ENCODE measurements around the gene MAN1A2.

The MAN1A2 gene

DNA sequence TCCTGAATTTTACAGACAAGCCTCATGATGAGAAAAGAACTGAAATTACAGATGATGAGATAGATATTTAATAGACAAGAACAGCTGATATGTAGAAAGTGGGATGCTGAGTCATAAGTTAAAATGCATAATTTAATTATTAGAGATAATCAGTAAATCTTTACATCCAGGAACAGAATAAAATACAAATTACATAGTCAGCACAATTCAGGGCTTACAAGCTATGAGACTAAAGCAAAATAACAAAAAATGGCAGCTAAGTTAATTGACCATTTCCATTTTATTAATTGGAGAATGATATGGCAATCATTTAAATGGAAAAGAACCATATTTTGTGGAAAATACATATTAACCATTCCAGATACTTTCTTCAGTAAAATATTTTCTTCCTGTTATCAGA is 40.2 kb upstream of the MAN1A2 start:
- H3K27me3 ChIP-seq (ENCODE audit: control insufficient read depth, low read length): peaks cover 9% of the 10 kb centered on the region; the same call in 1 of the 2 replicates
- no peak for TF ChIP-seq EZH2phosphoT487 (IDR thresholded peaks at IDR 0.05; ENCODE audit: borderline replicate concordance, low read length)
- TF ChIP-seq, protein P1, sequence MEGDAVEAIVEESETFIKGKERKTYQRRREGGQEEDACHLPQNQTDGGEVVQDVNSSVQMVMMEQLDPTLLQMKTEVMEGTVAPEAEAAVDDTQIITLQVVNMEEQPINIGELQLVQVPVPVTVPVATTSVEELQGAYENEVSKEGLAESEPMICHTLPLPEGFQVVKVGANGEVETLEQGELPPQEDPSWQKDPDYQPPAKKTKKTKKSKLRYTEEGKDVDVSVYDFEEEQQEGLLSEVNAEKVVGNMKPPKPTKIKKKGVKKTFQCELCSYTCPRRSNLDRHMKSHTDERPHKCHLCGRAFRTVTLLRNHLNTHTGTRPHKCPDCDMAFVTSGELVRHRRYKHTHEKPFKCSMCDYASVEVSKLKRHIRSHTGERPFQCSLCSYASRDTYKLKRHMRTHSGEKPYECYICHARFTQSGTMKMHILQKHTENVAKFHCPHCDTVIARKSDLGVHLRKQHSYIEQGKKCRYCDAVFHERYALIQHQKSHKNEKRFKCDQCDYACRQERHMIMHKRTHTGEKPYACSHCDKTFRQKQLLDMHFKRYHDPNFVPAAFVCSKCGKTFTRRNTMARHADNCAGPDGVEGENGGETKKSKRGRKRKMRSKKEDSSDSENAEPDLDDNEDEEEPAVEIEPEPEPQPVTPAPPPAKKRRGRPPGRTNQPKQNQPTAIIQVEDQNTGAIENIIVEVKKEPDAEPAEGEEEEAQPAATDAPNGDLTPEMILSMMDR (IDR thresholded peaks at IDR 0.05; ENCODE audit: low read depth, low read length, poor library complexity, severe bottlenecking): no peak

DNA sequence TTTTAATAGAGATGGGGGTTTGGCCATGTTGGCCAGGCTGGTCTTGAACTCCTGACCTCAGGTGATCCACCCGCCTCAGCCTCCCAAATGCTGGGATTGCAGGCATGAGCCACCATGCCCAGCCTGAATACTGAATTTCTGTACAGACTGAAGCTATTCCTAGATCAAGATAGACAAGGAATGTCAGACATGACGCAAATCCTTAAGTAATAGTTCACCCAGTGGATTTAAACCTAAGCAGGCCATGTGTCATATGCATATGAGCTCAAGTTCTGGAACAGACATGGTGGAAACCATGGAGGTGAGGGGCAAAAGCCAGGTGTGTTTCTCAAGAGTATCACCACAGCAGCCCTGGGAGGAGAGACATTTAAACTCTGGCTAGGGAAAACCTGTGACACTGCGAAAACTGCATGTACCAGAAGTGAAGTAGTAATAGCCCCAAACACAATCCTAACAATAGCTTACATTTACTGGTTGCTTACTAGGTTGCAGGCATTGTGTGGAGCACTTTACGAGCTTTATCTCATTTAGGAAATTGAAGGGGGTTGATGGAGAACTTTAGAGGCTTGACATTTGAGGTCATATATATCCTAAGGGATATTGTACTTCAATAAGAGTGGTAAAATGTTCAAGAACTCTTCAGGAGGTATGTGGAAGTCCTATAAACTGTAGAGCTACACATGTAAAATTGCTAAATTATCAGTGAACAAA is 31.7 kb upstream of the MAN1A2 start:
- Histone ChIP-seq H3K79me2 (ENCODE audit: control insufficient read depth, low read length) (no peaks in the 10 kb centered on the region), H3K9me2 (replicated peaks; ENCODE audit: control insufficient read depth, low read length) (no peaks in the 10 kb centered on the region), H3F3A (ENCODE audit: control insufficient read depth, insufficient read depth) (no peaks in the 10 kb centered on the region), H4K20me1 (ENCODE audit: control insufficient read depth, insufficient read depth, low read depth, low read length) (no peaks in the 10 kb centered on the region), H3K4me1 (ENCODE audit: control insufficient read depth, low read length) (no peaks in the 10 kb centered on the region), H3K9me3 (ENCODE audit: control insufficient read depth, insufficient read depth, low read length) (no peaks in the 10 kb centered on the region), H3K36me3 (ENCODE audit: control insufficient read depth, low read length) (no peaks in the 10 kb centered on the region), H3K27ac (ENCODE audit: low read depth, low read length) (no peak overlapping the region), H3K4me2 (ENCODE audit: low read length) (no peak overlapping the region), H3K27me3 (ENCODE audit: control insufficient read depth, low read length) (no peaks in the 10 kb centered on the region), H3K4me3 (ENCODE audit: low read length) (no peak overlapping the region)
- no peak for TF ChIP-seq EZH2phosphoT487 (IDR thresholded peaks at IDR 0.05; ENCODE audit: borderline replicate concordance, low read length)
- TF ChIP-seq, protein P1 (IDR thresholded peaks at IDR 0.05; ENCODE audit: low read depth, low read length, poor library complexity, severe bottlenecking): no peak

More for the DNA sequence above, 40.2 kb upstream of the MAN1A2 start:
- Histone ChIP-seq H3K9me2 (replicated peaks; ENCODE audit: control insufficient read depth, low read length) (no peaks in the 10 kb centered on the region), H3K79me2 (ENCODE audit: control insufficient read depth, low read length) (no peaks in the 10 kb centered on the region), H3K27ac (ENCODE audit: low read depth, low read length) (no peak overlapping the region), H3K4me3 (ENCODE audit: low read length) (no peak overlapping the region), H3K4me1 (ENCODE audit: control insufficient read depth, low read length) (no peaks in the 10 kb centered on the region), H3K4me2 (ENCODE audit: low read length) (no peak overlapping the region), H4K20me1 (ENCODE audit: control insufficient read depth, insufficient read depth, low read depth, low read length) (no peaks in the 10 kb centered on the region), H3K9me3 (ENCODE audit: control insufficient read depth, insufficient read depth, low read length) (no peaks in the 10 kb centered on the region), H3K36me3 (ENCODE audit: control insufficient read depth, low read length) (no peaks in the 10 kb centered on the region), H3F3A (ENCODE audit: control insufficient read depth, insufficient read depth) (no peaks in the 10 kb centered on the region)

DNA sequence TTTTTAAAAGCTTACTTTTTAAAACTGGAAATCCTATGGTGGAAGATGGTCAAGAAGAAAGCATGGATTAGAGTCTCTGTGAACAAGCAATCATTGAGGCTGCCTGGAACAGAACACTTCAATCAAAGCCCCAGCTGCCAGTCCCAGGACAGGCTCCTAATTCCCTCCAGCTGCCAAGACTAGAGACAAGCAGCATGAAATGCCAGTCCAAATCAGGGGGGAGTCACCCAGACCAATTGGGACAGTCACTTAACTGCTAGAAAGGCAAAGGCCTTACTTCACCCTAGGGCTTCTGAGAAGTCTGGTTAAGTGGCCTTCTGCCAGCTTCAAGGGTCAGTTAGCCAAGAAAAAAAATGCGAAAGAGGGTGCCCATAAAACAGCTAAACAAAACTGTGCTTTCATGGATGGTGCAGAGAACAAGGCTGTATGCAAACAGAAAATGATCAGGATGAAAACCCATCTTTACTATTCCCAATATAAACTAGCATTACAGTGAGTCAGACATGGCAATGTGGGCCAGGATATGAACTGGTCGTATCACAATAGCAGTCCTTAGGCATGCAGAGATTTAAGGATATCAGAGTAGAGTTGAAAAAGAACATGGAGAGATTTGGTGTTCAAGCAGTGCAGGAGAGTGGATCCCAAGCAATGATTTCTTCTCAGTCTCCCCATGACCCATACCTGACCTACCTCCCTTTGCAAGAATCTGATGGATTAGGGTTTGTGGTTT is 31.0 kb upstream of the MAN1A2 start:
- Histone ChIP-seq H3K4me2 (ENCODE audit: low read length) (no peak overlapping the region), H3K4me1 (ENCODE audit: control insufficient read depth, low read length) (no peaks in the 10 kb centered on the region), H3K27me3 (ENCODE audit: control insufficient read depth, low read length) (peaks cover 3% of the 10 kb centered on the region; the same call in 1 of the 2 replicates), H3F3A (ENCODE audit: control insufficient read depth, insufficient read depth) (no peaks in the 10 kb centered on the region), H3K9me2 (replicated peaks; ENCODE audit: control insufficient read depth, low read length) (no peaks in the 10 kb centered on the region), H3K79me2 (ENCODE audit: control insufficient read depth, low read length) (no peaks in the 10 kb centered on the region), H3K4me3 (ENCODE audit: low read length) (no peak overlapping the region), H3K36me3 (ENCODE audit: control insufficient read depth, low read length) (no peaks in the 10 kb centered on the region), H3K9me3 (ENCODE audit: control insufficient read depth, insufficient read depth, low read length) (no peaks in the 10 kb centered on the region), H4K20me1 (ENCODE audit: control insufficient read depth, insufficient read depth, low read depth, low read length) (no peaks in the 10 kb centered on the region), H3K27ac (ENCODE audit: low read depth, low read length) (no peak overlapping the region)
- TF ChIP-seq, protein P1 (IDR thresholded peaks at IDR 0.05; ENCODE audit: low read depth, low read length, poor library complexity, severe bottlenecking): no peak
- TF ChIP-seq EZH2phosphoT487 (IDR thresholded peaks at IDR 0.05; ENCODE audit: borderline replicate concordance, low read length): no peak
